GM18511 (cell line): ENCODE data around the gene NUAK1.

Experiments used
- ATAC-seq: cut with Tn5 transposase; IDR thresholded peaks from one replicate; pipeline ENCODE4 v1.9.1; 2021; ENCODE audit warnings: mild to moderate bottlenecking, moderate library complexity; ENCODE audit not compliant: unreplicated experiment

The NUAK1 gene

GRCh38 chr12:106086696-106087095 is 52.1 kb downstream of the NUAK1 start:
- no peak for ATAC-seq

- ATAC-seq: no peak
Observed at GRCh38 chr12:106085213-106085612, 53.5 kb downstream of the NUAK1 start.

GRCh38 chr12:106084759-106085158 is 54.0 kb downstream of the NUAK1 start:
- no peak for ATAC-seq

- no peak for ATAC-seq
Observed at GRCh38 chr12:106084014-106084671, 54.6 kb downstream of the NUAK1 start.

GRCh38 chr12:106082216-106083175 is 56.3 kb downstream of the NUAK1 start:
- ATAC-seq: no peak

- ATAC-seq: no peak
Observed at GRCh38 chr12:106081606-106082005, 57.1 kb downstream of the NUAK1 start.

GRCh38 chr12:106080791-106081170 is 58.0 kb downstream of the NUAK1 start:
- ATAC-seq: no peak

- ATAC-seq: no peak
Observed at GRCh38 chr12:106080041-106080790, 58.5 kb downstream of the NUAK1 start.

- no peak for ATAC-seq
Observed at GRCh38 chr12:106079148-106079738, 59.5 kb downstream of the NUAK1 start.

- no peak for ATAC-seq
Observed at GRCh38 chr12:106078358-106079010, 60.3 kb downstream of the NUAK1 start.

- no peak for ATAC-seq
Observed at GRCh38 chr12:106074706-106075392, 63.9 kb downstream of the NUAK1 start.

GRCh38 chr12:106074361-106074705 is 64.4 kb downstream of the NUAK1 start:
- ATAC-seq: no peak

- no peak for ATAC-seq
Observed at GRCh38 chr12:106073179-106073578, 65.6 kb downstream of the NUAK1 start.

GRCh38 chr12:106072751-106073150 is 66.0 kb downstream of the NUAK1 start:
- no peak for ATAC-seq

- no peak for ATAC-seq
Observed at GRCh38 chr12:106071686-106072085, 67.1 kb downstream of the NUAK1 start.

GRCh38 chr12:106070611-106071010 is 68.1 kb downstream of the NUAK1 start:
- ATAC-seq: no peak

- ATAC-seq: no peak
Observed at GRCh38 chr12:106070147-106070546, 68.6 kb downstream of the NUAK1 start.

- ATAC-seq: no peak
Observed at GRCh38 chr12:106068296-106068695, 70.5 kb downstream of the NUAK1 start.

GRCh38 chr12:106067606-106068205 is 71.0 kb downstream of the NUAK1 start:
- ATAC-seq: no peak
